GM19452 (cell line): ENCODE data around the gene AQP11.
"Not testable (repeated sequence)": the region's sequence is repeated elsewhere in the genome, so short reads cannot be mapped to it uniquely, and the experiment has no call there.

ENCODE experiments used
- ATAC-seq: cut with Tn5 transposase; IDR thresholded peaks from one replicate; pipeline ENCODE4 v1.9.1; 2021; ENCODE audit not compliant: unreplicated experiment

The AQP11 gene

DNA sequence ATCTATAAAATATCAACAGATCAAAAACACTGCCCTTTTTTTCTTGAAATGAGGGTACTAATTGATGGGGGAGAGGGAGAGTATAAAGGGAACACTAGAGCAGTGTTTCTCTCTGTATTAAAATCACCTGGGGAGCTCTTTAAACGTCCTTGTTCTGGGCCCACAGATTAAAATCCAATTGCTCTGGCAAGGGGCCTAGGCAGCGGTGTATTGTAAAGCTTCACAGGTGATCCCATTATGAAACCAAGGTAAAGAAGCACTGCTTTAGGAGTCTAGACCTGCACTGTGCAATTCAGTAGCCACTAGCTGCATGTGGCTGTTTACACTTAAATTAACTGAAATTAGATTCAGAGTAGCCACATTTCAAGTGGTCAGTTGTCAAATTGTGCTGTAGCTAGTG is 3.0 kb downstream of the AQP11 start:
- no peak for ATAC-seq

DNA sequence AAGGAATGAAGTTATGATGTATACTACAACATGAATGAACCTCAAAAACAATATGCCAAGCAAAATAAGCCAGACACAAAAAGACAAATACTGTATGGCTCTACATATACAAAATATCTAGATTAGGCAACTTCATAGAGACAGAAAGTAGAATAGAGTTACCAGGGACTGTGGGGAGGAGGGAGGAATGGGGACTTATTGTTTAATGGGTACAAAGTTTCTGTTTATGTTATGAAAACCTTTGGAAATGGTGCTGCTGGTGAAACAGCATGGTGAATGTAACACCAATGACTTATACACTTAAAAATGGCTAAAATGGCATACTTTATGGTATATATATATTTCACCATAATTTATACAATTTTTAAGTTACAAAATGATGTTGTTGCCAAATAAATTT is 4.1 kb downstream of the AQP11 start:
- ATAC-seq: no peak

DNA sequence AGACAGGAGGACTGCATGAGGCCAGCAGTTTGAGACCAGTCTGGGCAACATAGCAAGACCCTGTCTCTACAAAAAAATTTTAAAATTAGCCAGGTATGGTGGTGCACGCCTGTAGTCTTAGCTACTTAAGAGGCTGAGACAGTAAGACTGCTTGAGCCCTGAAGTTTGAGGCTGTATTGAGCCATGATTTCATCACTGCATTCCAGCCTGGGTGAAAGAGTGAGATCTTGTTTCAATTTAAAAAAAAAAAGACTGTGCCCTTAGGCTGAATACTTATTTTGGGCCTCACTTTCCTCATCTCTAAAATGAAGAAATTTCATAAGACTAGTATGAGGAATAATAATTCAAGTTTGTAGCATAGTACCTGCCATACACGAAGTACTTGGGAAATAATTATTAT is 6.9 kb downstream of the AQP11 start:
- no peak for ATAC-seq

DNA sequence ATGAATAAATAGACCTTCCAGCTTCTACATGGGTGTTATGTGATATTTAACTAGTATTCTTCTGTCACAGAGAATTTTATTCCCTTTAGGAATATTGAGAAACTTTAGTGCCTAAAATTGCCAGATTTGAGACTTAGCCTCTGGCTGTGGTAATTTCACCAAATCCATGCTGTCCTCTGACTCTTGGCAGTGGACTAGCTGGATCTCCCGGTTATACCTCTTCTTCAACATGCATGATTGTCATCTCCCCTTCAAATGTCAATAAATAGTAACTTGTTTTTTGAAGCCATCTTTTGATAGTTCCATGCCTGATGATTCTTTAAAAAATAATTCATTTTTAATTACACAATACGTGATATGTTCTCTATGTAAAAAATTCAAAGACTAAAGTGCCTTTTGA is 8.4 kb downstream of the AQP11 start:
- ATAC-seq: no peak

DNA sequence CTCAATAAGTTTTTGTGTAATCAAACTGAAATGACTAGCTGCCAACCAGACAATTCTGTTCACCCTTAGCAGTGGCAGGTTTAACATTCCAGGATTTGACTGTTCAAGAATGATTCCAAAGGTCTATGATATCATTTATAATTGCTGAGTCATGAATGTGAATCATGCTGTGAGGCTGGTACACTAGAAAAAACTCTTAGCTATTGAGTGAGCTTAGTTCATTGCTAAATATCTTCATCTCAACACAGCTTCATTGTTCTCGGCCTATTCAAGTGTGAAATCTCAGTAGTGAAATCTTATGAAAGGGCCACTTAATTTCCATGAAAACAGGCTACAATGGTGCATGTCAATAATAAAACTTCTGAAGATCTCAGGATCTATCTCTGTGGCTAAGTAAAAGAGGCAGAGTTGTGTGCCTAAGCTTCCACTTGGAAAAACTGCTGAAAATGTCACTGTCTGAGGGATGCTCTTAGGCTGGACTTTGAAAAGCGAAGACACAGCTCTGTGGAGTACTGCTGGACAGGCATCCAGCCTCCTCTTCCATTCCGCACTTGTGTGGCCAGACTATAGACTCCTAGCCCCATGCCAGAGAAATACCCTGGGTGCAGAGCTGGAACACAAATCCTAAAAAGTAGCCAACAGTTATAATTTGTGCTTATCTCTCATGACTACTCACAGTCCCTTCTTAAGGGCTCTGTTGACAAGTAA is 12.8 kb downstream of the AQP11 start:
- no peak for ATAC-seq

DNA sequence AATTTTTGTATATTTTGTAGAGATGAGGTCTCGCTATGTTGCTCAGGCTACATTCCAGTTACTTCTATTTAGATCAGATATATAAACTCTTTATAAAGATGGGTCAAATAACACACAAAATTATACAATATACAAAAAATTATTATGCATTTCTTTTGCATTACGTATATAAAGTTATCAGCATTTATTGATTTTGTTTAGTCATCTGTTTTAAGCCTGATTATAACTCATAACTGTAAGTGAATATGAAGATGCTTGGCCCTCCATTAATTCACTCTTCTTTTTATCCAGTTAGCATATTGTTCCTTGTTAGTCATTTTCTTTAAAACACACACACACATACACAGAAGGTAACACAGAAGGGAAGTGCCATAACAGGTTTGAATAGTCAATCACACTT is 14.5 kb downstream of the AQP11 start:
- no peak for ATAC-seq

DNA sequence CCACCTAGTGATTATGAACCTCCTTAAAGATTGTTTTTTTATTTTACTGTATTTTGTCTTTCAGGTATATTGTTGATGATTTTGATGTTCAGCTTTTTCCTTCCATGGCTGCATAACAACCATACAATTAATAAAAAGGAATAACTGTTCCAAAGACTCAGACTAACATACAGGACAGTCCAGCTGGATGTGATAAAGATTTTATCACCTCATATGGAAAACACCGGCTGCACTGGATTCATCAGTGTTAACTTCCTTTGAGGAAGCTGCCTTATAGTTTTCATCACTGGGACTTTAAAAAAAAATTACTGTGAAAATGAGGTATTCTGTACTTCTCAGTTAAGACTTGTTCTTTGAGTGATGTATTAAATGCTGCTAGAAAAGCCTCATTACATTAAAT is 19.5 kb downstream of the AQP11 start:
- no peak for ATAC-seq

GRCh38 chr11:77611921-77612320 is 22.2 kb downstream of the AQP11 start:
- no peak for ATAC-seq

DNA sequence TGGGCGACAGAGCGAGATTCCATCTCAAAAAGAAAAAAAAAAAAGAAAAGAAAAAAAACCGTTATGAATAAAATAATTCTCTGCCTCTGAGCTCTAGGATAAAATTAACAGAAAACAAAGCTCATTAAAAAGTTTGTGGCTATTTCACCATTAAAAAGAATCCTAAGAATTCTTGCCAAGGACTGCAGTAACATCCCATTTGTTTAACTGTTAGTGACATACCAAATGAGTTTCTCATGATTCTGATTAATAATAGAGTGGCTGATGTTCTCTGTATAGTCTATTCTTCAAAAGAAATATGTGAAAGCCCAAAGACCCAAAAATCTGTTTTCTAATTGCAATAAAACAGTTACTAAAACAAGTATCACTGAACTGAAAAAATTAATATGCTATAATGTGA is 28.1 kb downstream of the AQP11 start:
- ATAC-seq: no peak

GRCh38 chr11:77619576-77620198 is 29.9 kb downstream of the AQP11 start:
- ATAC-seq: no peak

- ATAC-seq: no peak
Observed at GRCh38 chr11:77630157-77630710, 40.5 kb downstream of the AQP11 start.

DNA sequence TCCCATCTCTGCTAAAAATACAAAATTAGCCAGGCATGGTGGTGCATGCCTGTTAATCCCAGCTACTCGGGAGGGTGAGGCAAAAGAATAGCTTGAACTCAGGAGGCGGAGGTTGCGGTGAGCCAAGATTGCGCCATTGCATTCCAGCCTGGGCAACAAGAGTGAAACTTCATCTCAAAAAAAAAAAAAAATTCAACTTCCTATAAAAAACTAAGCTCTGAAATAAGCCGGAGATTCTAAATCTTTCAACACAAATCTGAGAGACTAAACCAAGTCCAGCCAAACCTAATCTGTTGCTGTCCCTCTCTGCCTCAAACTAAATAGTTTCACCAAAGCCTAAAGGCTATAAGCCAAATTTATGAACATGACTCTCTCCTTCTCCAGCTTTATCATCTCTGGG is 44.2 kb downstream of the AQP11 start:
- ATAC-seq: not testable (repeated sequence)

DNA sequence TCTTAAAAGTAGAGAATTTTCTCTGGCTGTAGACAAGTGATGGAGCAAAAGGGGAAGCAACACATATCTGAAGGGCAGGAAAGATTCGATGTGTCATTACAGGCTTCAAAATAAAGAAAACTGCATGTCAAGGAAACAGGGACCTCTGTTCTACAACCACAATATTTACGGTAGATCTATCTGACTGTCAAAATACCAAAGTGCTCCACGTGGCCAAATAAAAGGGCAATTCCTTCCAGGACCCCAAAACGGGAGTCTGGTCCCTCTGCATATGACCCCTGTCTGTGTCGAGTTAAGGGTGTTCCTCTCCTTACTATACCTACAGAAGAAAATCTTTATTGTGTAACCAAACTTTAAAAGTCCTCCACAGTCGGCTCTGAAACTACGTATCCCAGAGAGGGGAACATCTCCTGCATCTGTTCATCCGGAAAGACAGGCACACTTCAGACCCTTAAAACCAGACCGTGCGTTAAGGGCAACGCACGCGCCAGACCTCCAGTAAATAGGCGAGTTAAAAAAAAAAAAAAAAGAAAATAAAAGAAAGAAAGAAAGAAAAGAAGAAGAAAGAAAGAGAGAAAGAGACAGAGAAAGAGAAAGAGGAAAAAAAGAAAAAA is 47.1 kb downstream of the AQP11 start:
- ATAC-seq: no peak

DNA sequence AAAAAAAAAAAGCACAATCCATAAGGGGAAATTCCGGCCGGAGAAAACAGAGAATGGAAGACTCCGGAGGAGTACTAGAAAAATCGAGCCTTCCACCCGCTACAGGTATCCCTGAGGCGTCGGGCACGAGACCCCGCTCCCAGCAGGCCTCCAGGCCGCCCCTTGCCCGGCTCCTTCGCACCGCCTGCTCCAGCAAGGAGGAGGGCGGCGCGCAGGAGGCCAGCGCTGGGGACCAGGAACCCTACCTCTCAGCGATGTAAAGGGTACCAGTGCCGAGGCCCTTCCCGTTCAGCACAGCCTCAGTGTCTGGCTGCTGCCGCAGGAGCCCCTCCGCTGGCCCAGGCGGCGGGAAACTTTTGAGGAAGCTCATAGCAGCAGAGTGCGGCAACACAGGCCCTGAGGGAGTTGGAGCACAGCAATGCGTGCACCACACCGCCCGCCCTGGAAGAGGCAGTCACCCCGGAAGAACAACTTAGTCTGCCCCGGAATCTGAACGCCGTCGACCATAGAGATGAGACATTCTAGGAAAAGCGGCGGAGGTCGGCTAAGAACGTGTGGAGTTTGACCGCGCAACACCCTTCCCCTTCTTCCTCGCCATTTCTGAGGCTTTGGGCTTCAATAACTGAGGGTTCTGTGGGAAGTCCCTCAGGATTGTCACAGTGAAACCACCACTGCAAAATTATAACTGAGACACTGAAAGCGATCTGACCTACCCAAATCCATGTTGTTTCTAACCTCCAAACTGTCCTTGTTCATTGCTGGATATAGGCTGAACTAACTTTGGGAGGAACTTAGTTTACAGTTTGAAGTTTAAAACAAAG is 47.8 kb downstream of the AQP11 start, which contains the start of gene CLNS1A:
CLNS1A (minus strand) TSS at position 450 of the 821 bp plus-strand sequence; CDS start at position 370, 80 bp downstream.
- ATAC-seq: peak; percentile 94

GRCh38 chr11:77642228-77642627 is 52.5 kb downstream of the AQP11 start:
- ATAC-seq: no peak

DNA sequence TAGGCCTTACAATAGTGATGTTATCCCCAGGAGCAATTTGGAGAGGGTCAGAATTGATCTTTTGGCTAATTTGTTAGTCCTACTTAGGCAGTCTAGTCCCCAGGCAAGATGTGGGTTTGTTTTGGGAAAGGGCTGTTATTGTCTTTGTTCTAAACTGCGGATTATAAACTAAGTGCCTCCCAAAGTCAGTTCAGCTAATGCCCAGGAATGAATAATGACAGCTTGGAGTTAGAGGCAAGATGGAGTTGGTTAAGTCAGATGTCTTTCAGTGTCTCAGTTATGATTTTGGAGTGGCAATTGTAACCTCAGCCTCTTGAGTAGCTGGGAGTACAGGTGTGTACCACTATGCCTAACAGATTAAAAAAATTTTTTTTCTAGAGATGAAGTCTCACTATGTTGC is 55.1 kb downstream of the AQP11 start:
- no peak for ATAC-seq

GRCh38 chr11:77647654-77648305 is 58.0 kb downstream of the AQP11 start:
- ATAC-seq: no peak

DNA sequence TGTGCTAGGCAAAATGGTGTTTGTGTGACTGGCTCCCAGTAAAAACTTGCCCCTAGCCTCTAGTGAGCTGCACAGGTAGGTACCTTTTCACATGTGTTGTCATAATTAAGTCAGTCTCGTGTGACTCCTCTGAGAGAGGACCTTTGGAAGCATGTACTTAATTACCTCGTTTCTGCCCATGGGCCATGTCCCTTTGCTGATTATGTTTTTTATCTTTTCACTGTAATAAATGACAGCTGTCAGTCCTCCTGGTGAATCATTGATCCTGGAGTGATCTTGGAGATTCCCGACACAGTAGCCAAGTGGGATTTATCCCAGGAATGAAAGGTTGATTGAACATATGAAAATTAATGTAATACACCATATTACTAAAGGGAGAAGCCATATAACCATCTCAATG is 60.4 kb downstream of the AQP11 start:
- ATAC-seq: no peak

GRCh38 chr11:77654770-77655434 is 65.1 kb downstream of the AQP11 start:
- no peak for ATAC-seq

DNA sequence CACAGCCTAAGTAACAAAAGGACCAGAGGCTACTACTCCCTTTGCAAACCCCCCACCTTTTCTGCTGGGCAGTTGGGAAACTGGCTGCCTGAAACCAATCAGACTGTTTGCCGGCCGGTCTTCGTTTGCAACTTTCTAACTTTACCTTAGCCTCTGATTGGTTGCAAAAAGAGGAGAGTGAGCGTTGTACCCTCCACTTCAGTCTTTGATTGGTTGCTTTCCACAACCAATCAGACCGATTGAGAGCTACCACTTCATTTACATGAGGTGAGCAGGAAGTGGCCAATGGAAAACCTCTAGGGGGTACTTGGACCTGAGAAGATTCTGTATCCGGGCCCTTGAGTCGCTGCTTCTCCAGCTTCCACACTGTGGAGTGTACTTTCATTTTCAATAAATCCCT is 66.6 kb downstream of the AQP11 start:
- no peak for ATAC-seq
